Measurements from ENCODE around the gene PBLD.
A peak's percentile ranks its signal among the peaks of the same experiment; 100 is the strongest.

The PBLD gene

DNA sequence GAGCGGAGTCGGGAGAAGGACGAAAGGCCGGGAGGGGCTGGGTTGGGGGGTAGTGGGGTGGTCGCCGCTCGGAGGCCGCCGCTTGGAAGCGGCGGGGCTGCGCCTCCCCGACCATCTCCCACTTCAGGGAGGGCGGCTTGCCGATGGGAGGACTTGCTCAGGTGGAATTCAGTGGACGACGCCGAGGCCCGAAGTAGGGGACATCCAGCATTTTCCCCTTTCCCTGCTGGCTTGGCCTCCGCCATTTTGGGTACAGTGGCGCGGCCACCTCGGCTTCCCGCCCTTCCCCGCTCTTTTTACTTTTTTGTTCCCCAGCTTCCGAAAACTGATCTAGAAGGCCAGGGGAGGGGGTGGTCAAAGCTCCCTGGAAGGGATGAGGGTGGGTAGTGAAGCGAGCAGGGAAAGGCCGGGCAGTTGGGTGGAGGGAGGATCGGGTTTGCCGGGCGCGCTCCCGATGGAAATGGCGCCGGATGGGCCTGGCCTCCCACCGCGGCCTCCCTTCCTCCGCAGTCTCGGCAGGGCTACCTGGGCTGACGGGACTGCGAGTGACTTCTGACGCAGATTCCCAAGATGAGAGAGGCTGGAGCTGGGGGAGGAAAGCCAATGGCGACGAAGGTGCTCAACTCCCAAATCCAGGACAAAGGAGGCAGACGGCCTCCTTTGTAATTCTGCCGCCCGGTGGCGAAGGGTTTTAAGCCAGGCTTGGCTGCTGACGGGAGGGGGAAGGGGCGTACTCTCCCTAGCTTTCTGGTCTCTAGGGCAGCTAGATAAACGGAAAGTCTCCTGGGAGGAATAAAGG lies at the start of gene PBLD:
Gene PBLD (minus strand): TSS at position 670 of the 799 bp plus-strand sequence. CDS start 26,084 bp downstream, outside the sequence.
- peak; percentile 40 to 51 for DNase-seq (ENCODE audit: low read depth in 1 of 2, low spot score in 1 of 2)

DNA sequence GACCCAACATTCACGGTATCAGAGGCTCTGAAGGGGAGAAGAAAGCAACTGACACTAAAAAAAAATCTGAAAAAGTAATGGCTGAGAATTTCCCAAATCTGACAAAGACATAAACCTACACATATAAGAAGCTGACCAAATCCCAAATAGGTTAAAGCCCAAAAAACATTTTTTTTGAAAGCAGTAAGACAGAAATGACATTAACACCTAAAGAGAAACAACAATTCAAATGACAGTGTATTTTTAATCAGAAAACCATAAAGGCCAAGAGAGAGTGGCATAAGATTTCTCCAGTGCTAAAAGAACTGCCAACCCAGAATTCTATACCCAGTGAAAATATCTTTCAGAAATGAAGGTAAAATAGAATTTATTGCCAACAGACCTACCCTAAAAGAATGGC lies 38.9 kb upstream of the PBLD start:
- DNase-seq (ENCODE audit: low read depth in 1 of 2, low spot score in 1 of 2), result no peak

DNA sequence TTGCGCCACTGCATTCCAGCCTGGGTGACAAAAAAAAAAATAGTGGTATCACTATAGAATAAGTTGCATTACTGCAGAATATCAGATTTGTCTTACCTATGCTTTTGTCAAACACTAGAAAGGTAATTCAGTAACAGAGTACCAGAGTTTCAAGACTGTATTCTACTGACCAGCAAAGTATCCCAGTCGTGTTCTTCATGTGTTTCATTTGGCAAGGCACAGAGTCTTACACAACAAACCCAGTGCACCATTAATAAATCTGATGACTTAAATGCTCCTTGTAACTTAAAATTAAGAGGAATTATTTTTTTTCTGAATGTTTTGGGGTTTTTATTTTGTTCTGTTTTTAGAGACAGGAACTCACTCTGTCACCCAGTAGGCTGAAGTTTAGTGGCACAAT lies 34.4 kb upstream of the PBLD start:
- no peak for DNase-seq (ENCODE audit: low read depth in 1 of 2, low spot score in 1 of 2)

DNA sequence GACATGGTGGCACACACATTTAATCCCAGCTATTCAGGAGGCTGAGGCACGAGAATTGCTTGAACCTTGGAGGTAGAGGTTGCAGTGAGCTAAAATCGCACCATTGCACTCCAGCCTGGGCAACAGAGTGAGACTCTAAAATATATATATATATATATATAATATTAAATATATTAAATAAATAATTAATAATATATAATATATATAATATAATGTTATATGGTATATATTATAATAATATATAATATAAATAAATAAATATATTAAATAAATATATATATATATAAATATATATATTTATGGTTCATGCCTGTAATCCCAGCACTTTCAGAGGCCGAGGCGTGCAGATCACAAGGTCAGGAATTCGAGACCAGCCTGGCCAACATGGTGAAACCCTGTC lies 33.9 kb upstream of the PBLD start:
- no peak for DNase-seq (ENCODE audit: low read depth in 1 of 2, low spot score in 1 of 2)

DNA sequence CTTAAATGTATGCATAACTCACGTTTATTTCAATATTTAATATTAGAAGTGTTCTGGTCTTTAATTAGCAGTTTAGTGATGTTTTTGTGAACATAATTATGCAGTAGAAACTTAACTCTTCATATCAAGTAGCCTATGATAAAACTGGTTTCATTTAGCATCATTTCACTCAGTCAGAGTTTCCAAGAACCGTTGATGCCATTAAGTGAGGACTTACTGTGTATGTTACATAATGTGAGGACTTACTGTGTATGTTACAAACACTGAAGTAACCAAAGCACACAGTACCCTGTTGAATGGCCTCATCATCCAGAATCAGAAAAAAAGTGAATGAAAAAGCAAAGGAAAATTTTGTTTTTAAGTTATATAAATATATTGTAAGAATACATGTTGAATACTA lies 32.9 kb upstream of the PBLD start:
- DNase-seq (ENCODE audit: low read depth in 1 of 2, low spot score in 1 of 2), result no peak

DNA sequence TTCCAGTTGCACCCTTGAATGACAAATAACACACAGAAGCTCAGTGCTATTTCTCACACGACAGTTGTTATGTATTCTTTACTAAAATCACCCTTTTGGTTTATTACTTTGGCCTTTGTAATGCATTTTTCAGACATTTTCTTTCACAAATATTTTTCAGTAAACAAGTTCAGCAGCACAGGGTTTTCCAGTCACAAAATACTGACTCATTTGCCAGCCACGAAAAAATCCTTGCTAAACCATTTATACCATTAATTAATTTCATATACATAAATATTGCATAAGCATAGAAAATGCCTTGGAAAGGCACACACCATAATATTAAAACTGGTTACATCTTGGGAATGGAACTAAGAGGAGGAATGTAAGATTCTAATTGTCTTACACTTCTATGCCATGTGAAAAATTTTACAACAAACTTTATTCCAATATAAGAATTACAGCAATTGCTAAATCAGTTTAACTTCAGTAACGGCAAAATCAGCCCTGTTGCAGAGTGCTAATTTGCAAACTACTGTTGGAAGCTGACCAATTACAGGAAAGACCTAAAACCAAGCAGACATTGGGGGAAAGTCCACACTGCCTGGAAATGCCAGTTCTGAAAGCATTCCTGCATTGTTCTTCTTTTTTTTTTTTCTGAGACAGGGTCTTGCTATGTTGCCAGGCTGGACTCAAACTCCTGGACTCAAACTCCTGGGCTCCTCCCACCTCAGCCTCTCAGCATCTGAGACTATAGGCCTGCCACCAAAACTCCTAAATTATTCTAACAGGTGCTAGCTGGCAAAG lies 31.6 kb upstream of the PBLD start:
- no peak for DNase-seq (ENCODE audit: low read depth in 1 of 2, low spot score in 1 of 2)

DNA sequence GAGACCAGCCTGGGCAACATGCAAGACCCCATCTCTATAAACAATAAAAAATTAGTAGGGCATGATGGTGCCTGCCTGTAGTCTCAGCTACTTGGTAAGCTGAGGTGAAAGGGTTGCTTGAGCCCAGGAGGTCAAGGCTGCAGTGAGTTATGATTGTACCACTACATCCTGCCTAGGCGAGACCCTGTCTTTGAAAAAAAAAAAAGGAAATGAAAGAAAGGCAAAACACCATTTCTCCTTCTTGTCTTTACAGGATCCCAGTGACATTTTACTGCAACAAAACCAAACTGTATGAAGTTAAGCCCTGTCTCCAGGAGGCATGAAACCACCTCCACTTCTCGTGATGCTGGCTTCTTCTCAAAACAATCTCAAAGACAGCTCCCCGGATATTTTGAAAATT lies 29.9 kb upstream of the PBLD start:
- no peak for DNase-seq (ENCODE audit: low read depth in 1 of 2, low spot score in 1 of 2)

DNA sequence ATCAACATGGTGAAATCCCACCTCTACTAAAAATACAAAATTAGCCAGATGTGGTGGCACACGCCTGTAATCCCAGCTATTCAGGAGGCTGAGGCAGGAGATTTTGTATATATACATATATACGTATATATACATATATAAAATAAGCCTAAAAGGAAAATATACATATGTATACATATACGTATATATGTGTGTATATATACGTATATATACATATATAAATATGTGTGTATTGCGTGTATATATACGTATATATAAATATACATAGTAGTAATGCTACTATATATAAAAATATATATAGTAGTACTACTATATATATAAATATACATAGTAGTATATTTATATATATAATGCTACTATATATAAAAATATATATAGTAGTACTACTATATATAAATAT lies 26.5 kb upstream of the PBLD start:
- DNase-seq (ENCODE audit: low read depth in 1 of 2, low spot score in 1 of 2), result no peak

DNA sequence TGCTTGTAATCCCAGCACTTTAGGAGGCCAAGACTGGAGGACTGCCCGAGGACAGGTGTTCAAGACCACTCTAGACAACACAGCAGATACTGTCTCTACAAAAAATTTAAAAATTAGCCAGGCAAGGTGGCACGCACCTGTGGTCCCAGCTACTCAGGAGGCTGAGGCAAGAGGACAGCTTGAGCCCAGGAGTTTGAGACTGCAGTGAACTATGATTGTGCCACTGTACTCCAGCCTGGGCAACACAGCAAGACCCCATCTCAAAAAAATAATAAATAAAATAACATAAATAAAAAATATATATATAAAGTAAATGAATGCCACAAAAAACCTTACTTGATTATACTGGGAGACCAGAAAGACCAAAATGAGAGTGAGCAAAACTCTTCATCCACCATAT lies 20.8 kb upstream of the PBLD start:
- no peak for DNase-seq (ENCODE audit: low read depth in 1 of 2, low spot score in 1 of 2)

DNA sequence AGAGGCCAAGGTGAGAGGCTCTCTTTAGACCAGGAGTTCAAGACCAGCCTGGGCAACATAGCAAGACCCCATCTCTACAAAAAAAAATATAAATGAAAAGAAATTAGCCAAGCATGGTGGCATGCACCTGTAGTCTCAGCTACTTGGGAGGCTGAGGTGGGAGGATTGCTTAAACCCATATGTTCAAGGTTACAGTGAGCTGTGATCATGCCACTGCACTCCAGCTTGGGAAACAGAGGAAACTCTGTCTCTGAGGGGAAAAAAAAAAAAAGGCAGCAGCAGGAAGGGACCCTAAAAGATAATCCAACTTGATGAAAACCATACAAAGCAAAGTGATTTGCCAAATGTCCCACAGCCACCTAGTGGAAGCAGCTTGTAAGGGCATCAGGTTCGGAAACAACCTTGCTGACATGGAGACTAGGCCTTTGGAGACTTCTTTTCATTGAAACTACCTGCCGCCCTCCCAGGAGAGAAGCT lies 15.6 kb upstream of the PBLD start:
- peak in 1 of 2 donors; percentile 36 for DNase-seq (ENCODE audit: low read depth in 1 of 2, low spot score in 1 of 2)

DNA sequence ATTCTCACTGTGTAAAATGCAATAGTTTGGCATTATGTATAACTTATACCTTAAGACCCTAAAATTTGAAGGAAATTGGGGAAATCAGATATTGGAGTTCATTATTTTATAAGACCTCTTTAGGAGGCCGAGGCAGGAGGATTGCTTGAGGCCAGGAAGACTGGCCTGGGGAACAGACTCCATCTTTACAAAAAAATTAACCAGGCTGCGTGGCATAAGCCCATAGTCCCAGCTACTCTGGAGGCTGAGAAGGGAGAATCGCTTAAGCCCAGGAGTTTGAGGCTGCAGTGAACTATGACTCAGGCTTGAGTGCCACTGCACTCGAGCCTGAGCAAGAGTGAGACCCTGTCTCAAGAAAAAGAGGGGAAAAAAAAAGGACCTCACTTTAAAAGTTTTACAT lies 14.0 kb upstream of the PBLD start:
- DNase-seq (ENCODE audit: low read depth in 1 of 2, low spot score in 1 of 2), result no peak

DNA sequence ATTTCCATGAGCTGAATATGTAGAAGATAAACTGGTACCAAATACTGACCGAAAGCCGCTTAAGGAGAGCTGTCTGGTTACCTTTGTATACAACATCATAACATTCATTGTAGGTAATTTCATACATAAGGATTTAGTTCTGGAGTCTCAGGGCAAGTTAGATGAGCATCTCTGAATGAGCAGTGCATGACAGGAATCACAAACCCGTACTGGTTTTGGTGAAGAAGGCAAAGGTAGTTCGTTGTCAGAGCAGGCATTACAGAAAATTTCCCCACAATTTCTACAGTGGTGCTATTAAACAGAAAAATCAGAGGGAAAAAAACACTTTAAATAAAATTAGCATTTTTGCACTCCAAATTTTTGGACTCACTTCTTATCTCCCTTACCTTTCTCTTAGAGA lies 12.9 kb upstream of the PBLD start:
- DNase-seq (ENCODE audit: low read depth in 1 of 2, low spot score in 1 of 2), result no peak

DNA sequence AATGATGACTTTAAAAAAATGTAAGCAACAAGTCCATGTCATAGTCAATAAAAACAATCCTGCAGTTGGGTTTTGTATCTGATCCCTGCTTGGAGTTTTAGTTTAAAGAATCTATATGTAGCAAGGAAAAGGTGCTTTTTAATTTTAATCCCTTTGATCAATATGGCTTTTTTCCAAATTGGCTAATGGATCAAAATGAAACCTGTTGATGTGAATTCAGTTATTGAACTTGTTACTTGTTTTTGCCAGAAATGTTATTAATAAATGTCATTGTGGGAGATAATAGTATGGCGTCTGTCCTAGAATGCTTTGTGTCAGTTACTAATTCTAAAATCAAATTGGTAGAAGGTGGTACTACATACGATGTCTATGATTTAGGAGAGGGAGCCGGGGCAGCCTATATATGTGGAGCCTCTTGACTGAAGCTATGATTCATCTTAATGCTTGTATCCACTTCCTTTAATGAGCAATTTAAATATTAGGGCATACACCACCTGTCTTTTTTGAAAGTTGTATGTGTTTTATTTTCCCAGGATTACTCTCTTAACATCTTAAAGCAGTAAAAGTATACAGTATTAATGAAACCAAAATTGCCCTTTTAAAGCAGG lies 10.3 kb upstream of the PBLD start:
- no peak for DNase-seq (ENCODE audit: low read depth in 1 of 2, low spot score in 1 of 2)

DNA sequence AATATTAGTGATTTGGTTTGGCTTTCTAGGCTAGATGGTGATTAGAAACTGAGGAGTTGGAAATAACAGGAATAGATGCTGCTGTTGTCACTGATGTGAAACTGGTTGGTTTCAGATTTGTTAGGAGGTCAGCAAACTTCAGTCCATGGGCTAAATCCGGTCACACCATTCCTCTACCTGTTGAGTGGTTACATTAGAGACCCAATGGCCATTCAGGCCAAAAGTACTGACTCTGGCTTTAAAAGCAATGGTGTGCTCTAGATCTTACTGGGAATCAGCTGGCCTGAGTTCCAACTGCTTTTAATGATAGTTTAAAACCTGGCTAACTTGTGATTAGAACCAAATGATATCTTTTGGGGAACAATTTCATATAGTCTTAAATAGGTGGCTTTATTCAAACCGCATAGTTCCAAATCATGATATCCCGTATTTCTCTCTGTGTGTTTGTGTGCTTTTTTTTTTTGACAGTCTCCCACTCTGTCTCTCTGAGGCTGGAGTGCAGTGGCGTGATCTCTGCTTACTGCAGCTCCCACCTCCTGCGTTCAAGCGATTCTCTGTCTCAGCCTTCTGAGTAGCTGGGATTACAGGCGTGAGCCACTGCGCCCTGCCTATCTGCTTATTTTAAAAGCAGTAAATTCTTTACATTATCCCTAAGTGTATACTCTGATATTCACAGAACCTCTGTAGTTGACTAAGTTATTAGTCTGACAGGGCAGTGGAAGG lies 7.8 kb upstream of the PBLD start:
- DNase-seq (ENCODE audit: low read depth in 1 of 2, low spot score in 1 of 2), result no peak

DNA sequence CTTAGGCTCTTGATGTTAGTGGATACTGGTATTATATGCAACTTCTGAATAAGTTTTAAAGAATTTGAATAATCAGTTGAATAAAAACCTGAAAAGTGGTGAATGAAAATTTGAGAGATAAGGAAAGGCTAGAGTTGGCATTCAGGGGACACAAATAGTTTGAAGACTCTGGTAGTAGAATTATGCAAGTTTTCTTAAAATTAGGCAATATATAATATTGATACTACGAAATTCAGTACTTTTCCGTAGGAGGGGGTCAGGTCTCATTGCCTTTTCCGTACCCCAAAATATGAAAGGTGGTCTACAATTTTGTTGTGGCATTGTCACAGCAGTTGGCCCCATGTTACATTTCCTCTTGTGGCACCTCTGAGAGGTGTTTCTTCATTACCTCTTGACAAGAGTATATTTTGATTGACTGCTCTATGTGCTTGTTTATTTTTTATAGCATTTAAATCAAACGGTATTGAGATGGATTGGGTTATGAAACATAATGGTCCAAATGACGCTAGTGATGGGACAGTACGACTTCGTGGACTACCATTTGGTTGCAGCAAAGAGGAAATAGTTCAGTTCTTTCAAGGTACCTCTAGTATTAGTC lies 4.1 kb upstream of the PBLD start:
- DNase-seq (ENCODE audit: low read depth in 1 of 2, low spot score in 1 of 2), result no peak

DNA sequence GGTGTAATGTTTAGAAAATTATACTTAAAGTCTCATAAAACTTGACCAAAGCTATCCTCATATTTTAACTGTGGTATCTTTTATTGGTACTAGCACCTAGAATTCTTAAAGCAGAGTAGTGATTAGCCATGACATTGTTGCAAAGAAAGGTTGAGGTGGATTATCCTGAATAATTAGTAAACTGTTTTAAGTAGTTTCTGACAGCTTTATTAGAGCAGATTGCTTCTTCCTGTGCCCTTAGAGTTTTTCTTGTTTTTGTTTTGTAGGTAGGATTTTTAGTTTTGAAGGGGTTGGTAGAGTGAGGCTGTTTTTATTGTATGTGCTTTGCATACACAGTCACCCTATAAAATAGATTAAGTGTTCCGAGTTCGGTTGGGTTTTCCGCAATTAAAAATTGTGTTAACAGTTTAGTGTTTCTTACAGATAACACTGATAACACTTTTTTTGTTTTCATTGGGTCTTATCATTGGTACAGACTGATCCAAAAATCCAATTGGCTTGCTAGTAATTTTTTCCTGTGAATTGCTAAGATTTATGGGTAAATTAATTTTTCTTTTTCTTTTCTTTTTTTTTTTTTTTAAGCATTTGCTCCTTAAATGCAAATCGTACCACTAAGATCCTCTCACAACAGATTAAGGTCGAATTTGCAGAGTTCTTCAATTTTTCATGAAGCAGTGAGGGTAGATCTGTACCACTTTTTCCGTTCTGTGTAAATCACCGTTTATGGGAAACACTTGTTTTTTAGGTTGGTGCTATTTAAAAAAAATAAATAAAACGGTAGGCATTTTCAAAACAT lies 2.1 kb upstream of the PBLD start:
- no peak for DNase-seq (ENCODE audit: low read depth in 1 of 2, low spot score in 1 of 2)

DNA sequence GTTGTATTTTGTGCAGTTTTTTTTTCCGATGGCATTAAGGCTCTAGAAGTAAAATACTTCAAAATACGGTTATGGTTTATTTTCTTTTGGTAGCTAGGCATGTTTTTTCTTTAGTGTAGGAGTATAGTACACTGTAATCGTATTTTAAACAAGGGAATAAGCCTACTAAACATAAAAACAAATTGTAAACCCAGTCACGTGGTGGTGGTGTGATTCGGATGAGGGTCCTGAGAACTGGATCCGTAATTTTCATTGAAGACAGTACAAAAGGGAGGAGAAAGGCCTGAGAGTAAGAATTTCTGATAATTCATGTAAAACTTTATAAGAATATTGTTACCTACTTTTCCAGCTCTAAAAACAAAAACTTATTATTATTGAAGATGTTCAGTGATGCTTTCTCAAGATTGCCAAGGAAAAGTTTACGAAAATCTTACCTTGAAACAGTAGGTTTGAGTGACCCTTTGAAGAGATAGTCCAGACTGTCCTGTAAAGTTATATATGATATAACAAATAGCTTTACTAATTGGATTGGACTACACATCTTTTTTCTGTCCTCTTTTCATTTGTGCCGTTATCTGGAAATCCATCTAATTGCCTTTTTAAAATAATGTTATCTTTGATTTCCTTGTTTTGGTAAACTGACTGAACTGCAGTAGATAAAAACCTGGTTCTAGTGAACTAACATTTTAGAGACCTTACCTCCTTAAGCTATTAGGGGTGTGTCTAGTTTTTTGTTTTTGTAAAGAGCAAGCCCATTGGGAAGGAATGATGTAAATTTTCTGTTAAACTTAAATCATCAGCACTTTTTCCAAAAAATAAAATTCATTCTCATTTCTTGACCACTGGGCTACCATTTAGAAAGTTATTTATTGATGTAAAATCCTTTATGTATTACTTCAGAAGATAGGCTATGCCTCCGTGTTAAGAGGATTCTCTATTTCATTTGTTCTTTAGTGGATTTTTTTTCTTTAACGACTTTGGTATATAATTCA lies 1.0 kb upstream of the PBLD start:
- no peak for DNase-seq (ENCODE audit: low read depth in 1 of 2, low spot score in 1 of 2)

DNA sequence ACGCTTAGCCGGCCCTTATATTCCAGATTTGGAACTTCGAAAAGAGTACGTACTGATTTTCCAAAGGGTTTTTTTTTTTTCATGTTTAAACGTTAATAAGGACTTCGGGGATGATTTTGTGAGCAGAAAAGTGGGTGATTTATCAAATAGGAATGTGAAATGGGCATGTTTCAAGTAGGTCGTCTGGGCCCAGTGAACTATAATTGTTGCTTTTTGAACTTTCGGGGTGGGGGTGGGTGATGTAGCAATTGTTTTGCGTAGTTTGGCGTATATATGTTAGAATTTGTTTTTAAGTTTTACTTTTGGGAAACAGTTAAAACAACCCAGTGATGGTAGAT lies 299 bp upstream of the PBLD start:
- DNase-seq (ENCODE audit: low read depth in 1 of 2, low spot score in 1 of 2), result no peak

All from activated CD4-positive, alpha-beta T cell treated with anti-CD3 and anti-CD28 coated beads, Interleukin-2, amount 50 U/mL, for 24 hours (primary cell).